Fibroblast of peridontal ligament (primary cell): ENCODE results near the gene D2HGDH.

Source experiments
- DNase-seq: peaks from one replicate; pipeline ENCODE4 v3.0.0-alpha.2; 2010; ENCODE audit errors: extremely low read depth

The D2HGDH gene

GRCh38 chr2:241734467-241735208 is at the start of gene D2HGDH:
D2HGDH (plus strand) TSS chr2:241734630; CDS start chr2:241735225, 595 bp downstream.
- DNase-seq, result peak; percentile 65

GRCh38 chr2:241686324-241686649 is 48.1 kb upstream of the D2HGDH start:
- DNase-seq, result no peak

- peak; percentile 91 for DNase-seq
Observed at GRCh38 chr2:241686650-241687425, 47.6 kb upstream of the D2HGDH start, which contains the start of gene DTYMK. DTYMK (minus strand) TSS chr2:241686815; CDS start chr2:241686783, 32 bp downstream.

- no peak for DNase-seq
Observed at GRCh38 chr2:241689306-241689705, 45.1 kb upstream of the D2HGDH start.

DNA sequence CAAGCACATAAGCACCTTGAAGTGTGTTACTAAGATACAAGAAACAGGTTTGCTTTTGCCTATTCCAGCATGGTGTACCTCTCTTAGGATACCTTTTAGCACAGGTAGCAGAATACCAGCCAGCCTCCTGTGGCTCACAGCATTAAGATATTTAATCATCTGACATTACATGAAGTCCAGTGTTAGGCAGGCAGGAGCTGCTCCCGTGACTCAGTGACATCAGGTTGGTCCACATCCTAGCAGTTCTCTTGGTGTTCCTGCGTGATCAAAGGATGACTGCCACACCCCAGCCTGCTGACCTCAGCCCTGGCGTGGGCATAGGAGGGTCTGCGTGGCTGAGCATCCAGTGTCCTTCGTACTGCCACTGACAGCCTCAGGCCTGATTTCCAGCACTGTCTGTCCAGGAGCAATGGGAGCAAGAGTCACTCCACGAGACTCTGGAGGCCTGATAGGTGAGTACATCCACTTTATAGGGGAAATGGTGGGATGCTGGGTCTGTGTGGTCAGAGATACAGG is 44.2 kb upstream of the D2HGDH start:
- DNase-seq, result no peak

- peak; percentile 67 for DNase-seq
Observed at GRCh38 chr2:241692448-241692847, 42.0 kb upstream of the D2HGDH start.

DNA sequence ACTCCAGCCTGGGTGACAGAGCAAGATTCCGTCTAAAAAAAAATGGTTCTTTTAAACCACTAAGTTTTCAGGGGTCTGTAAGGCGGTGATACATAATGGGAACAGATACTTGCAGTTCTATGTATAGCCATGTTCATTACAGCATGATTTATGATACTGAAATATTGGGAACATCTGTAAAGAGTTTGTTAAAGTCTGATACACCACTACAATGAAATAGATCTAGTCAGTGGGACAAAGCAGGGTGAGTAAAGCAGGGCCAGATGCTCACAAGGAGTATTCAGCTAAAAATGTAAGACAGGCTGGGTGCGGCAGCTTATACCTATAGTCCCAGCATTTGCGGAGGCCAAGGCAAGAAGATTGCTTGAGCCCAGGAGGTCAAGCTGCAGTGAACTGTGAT is 38.8 kb upstream of the D2HGDH start:
- no peak for DNase-seq

DNA sequence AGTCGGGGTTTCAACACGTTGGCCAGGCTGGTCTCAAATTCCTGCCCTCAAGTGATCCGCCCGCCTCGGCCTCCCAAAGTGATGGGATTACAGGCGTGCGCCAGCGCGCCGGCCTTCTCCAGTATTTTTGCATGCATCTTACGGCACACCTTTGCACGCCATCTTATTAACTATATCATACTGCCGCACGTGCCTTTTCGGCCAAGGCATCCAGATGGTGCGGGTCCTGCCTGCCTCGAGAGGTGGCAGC is 33.4 kb upstream of the D2HGDH start:
- DNase-seq, result peak; percentile 67

- peak; percentile 81 for DNase-seq
Observed at GRCh38 chr2:241701399-241702154, 32.9 kb upstream of the D2HGDH start, which contains the start of gene ING5. ING5 (plus strand) TSS chr2:241702039; CDS start chr2:241702066, 27 bp downstream.

DNA sequence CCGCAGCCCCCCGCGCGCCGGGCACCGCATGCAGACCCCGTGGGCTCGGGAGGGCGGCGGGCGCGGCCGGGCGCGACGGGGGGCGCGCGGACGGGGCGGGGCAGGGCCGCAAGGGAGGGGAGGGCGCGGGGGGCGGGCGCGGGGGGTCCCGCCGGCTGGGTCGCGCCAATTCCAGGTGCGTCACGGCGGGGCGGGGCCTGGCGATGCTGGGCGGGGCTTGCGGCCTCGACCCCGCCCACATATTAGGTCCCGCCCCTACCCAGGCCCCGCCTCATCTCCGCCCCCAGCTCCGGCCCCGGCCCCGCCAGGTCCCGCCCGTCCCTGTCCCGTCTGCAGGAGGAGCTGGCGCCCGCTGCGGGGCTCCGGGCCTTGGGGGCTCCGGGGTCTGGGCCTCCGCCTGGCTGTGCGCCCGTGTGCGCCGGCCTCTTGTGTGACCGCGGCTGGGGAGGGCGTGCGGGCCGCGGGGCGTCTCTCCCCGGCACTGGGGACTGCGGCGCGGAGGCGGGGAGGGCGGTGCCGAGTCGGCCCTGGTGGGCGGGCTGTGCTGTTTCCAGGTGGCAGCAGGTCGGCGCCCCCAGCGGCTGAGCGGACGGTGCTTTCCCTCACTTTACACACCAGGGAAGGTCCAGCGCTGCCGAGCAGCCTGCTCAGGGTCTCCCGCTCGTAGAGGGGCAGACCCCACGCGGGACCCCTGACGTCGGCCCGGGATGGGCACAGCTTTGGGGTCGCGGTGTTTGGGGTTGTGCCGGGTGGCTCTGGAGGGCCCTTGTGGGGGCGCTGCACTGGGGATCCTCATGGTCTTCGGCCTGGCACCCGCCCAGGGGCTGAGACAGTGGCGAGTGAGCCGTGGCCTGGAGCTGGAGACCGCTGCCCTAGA is 32.0 kb upstream of the D2HGDH start:
- peak; percentile 65 for DNase-seq

- DNase-seq, result peak; percentile 32
Observed at GRCh38 chr2:241703032-241703604, 31.3 kb upstream of the D2HGDH start.

- DNase-seq, result no peak
Observed at GRCh38 chr2:241706537-241706936, 27.9 kb upstream of the D2HGDH start.

- no peak for DNase-seq
Observed at GRCh38 chr2:241708879-241709278, 25.6 kb upstream of the D2HGDH start.

- no peak for DNase-seq
Observed at GRCh38 chr2:241719093-241719492, 15.3 kb upstream of the D2HGDH start.

DNA sequence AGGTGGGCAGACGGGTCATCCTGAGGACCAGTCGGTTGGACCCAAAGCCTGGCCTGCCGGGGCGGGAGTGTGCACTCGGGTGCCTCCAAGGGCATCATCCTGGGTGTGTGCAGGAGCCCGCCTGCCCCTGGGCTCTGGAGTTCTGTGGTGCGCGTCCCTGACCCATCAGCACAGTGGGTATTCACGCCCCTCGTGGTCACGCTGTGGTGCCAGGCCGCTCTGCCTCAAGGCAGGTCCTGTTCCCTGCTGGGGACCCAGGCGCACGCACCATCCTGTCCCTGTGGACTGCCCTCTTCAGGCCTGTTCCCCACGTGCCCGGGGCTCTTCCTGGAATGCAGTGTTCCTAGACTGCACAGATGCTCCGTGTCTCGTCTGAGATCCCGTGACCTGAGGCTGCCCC is 14.3 kb upstream of the D2HGDH start:
- no peak for DNase-seq

DNA sequence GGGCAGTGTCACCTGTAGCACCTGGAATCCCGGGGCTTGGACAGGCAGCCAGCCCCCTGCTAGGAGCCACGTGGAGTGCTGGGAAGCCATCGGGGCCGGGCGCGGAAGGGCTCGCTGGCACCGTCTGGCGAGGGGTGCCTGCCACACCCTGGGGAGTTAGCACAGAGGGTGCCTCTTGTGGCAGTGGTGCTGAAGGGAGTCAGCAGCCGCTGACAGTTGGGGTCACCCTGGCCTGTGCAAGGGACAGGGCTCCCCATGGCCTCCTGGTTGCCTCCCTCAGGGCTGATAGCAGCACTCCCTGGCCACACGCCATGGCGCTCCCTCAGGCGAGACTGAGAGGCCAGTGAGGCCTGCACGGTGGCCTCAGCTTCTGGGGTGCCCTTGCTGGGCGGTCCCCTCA is 13.9 kb upstream of the D2HGDH start:
- no peak for DNase-seq

DNA sequence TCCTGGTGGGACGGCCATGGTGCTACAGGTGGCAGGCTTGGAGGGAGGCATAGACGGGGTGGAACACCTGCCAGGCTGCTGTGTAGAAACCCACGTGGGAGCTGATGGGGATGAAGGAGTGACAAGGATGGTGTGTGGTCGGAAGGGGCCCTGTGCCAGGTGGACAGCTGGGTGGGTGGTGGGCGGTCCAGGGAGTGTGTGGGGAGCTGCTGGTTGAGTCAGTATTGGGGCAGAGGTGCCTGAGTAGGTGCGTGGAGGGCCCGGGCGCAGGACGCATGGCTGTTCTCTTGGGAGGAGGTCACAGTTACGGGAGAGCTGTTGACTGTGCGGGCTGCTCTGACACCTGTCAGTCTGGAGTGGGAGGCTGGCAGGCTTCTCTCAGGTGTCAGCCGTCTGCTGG is 12.6 kb upstream of the D2HGDH start:
- DNase-seq, result no peak

GRCh38 chr2:241722896-241723454 is 11.5 kb upstream of the D2HGDH start:
- DNase-seq, result no peak

GRCh38 chr2:241724259-241724974 is 10.0 kb upstream of the D2HGDH start:
- DNase-seq, result no peak
